CD8-positive, alpha-beta memory T cell (primary cell): ENCODE measurements around the gene PNMA8A. TPM values are rescaled to one million over a fixed set of nuclear protein-coding genes. Genes with fewer than 3 reads are reported as not detected.
"Not testable (repeated sequence)": the region's sequence is repeated elsewhere in the genome, so short reads cannot be mapped to it uniquely, and the experiment has no call there.

Source experiments
- CTCF ChIA-PET: fragments of 350-600 bp; sonication (Branson Sonifier 250); formaldehyde crosslinking; loops from one replicate; lab custom pipeline; 2021; ENCODE audit warnings: antibody characterized with exemption; lab: Charles Lee
- POLR2A ChIA-PET: fragments of 350-600 bp; sonication (Branson Sonifier 250); formaldehyde crosslinking; loops from one replicate; lab custom pipeline; 2021; ENCODE audit warnings: antibody characterized with exemption; lab: Charles Lee
- DNase-seq, 5 donors: peaks; one replicate each; pipeline versions ENCODE4 v3.0.0 to v3.0.0-alpha.2; 2020 to 2022; ENCODE audit warnings: mixed read lengths in 1 of 5
- H3K27ac ChIP-seq: one replicate; pipeline ENCODE4 v1.7.0; 2013; ENCODE audit warnings: low read depth, mild to moderate bottlenecking, low read length, moderate library complexity
- H3K27me3 ChIP-seq: 2 replicates; pipeline ENCODE4 v1.7.0; 2013; ENCODE audit warnings: low read length, mild to moderate bottlenecking; ENCODE audit not compliant: insufficient read depth, poor library complexity, severe bottlenecking
- H3K36me3 ChIP-seq: 2 replicates; pipeline ENCODE4 v1.7.0; 2013; ENCODE audit warnings: mild to moderate bottlenecking, low read length, moderate library complexity; ENCODE audit not compliant: insufficient read depth
- H3K4me1 ChIP-seq: 2 replicates; pipeline ENCODE4 v1.7.0; 2013; ENCODE audit warnings: mild to moderate bottlenecking, low read length, moderate library complexity; ENCODE audit not compliant: insufficient read depth
- H3K4me3 ChIP-seq: 2 replicates; pipeline ENCODE4 v1.7.0; 2013; ENCODE audit warnings: mild to moderate bottlenecking, low read length
- H3K9me3 ChIP-seq: 2 replicates; pipeline ENCODE4 v1.7.0; 2013; ENCODE audit warnings: mild to moderate bottlenecking, low read length
- H3K27ac Mint-ChIP-seq, 8 donors: one replicate each; pipeline ENCODE4 v1.8.0; 2020 to 2021; ENCODE audit warnings: mixed read lengths in 8 of 8, mild to moderate bottlenecking in 6 of 8, inconsistent platforms in 3 of 8, moderate library complexity in 3 of 8
- H3K27me3 Mint-ChIP-seq, 2 donors: one replicate each; pipeline ENCODE4 v1.8.0; 2020 to 2021; ENCODE audit warnings: mixed read lengths in 2 of 2, mild to moderate bottlenecking in 1 of 2, moderate library complexity in 1 of 2
- H3K36me3 Mint-ChIP-seq, 3 donors: one replicate each; pipeline ENCODE4 v1.8.0; 2020 to 2021; ENCODE audit warnings: mixed read lengths in 3 of 3, inconsistent platforms in 1 of 3, mild to moderate bottlenecking in 1 of 3
- H3K4me1 Mint-ChIP-seq, 3 donors: one replicate each; pipeline ENCODE4 v1.8.0; 2020 to 2021; ENCODE audit warnings: mixed read lengths in 3 of 3, inconsistent platforms in 1 of 3, mild to moderate bottlenecking in 1 of 3
- H3K4me3 Mint-ChIP-seq, 7 donors: one replicate each; pipeline ENCODE4 v1.8.0; 2020 to 2021; ENCODE audit warnings: mixed read lengths in 7 of 7, mild to moderate bottlenecking in 6 of 7, moderate library complexity in 4 of 7, inconsistent platforms in 2 of 7
- H3K9me3 Mint-ChIP-seq, 5 donors: one replicate each; pipeline ENCODE4 v1.8.0; 2020 to 2022; ENCODE audit warnings: mixed read lengths in 5 of 5, mild to moderate bottlenecking in 3 of 5, moderate library complexity in 2 of 5, inconsistent platforms in 1 of 5
- polyA plus RNA-seq: library from polyadenylated mRNA; unstranded; fragments of 300-500 nt; fragmentation: Illumina TruSeq; gene quantifications from one replicate; pipeline ENCODE4 v1.2.3, GENCODE V29; 2021
- total RNA-seq, 2 experiments: library from RNA; stranded (reverse); gene quantifications; one replicate each; pipeline ENCODE4 v1.2.3, GENCODE V29; 2021

Gene PNMA8A
- total and polyA plus RNA-seq, 3 experiments from 2014 or later = 0.49 to 0.61 TPM; not detected in 1

DNA sequence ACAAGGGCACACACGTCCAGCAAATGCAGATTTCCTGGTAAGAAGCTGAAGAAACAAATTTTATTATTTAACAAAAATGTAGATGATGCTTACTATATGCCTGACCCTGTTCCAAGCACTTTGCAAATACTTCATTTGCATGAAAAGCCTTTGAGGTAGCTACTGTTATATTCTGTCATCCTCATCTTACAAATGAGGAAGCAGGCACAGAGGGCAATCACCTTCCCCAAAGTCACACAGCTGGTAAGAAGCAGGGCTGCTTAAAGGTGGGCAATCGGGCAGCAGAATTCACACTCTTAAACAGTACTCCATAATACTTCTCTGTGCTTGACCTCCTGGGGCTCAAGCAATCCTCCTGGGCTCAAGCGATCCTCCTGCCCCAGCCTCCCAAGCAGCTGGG is 24.4 kb downstream of the PNMA8A start:
- Histone ChIP-seq H3K9me3 (no peaks in the 10 kb centered on the region), H3K4me3 (no peak overlapping the region), H3K36me3 (no peaks in the 10 kb centered on the region), H3K4me1 (no peaks in the 10 kb centered on the region), H3K27ac (no peak overlapping the region), H3K27me3 (no peaks in the 10 kb centered on the region)
- Mint-ChIP-seq H3K27ac (no peak overlapping the region), H3K9me3 (peaks cover 8% of the 10 kb centered on the region in 5 donors), H3K4me1 (peaks cover 0 to 6% (median 5%) of the 10 kb centered on the region in 3 donors), H3K4me3 (no peak overlapping the region), H3K27me3 (peaks cover 21 to 32% of the 10 kb centered on the region in 2 donors), H3K36me3 (peaks cover 0 to 6% (median 0%) of the 10 kb centered on the region in 3 donors)
- DNase-seq = no peak
- ChIA-PET POLR2A (no interaction called here), CTCF (no interaction called here)

DNA sequence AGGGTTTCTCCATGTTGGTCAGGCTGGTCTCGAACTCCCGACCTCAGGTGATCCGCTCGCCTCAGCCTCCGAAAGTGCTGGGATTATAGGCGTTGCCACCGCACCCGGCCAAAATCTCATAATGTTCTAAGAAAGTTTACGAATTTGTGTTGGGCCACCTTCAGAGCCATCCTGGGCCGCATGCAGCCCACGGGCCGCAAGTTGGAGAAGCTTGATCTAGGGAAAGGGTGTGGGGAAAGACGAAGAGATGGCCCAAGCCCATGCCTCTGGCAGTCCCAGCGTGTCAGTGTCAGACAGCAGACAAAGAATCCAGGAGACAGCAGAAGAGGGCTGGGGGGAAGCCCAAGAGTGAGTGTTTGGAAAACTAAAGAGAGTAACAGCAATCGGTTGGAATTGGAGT is 25.3 kb downstream of the PNMA8A start:
- CTCF ChIA-PET = no interaction called here

GRCh38 chr19:46442808-46443450 is 28.4 kb downstream of the PNMA8A start:
- H3K4me3 ChIP-seq = no peak overlapping the region
- Mint-ChIP-seq H3K27ac (no peak overlapping the region), H3K4me3 (no peak overlapping the region), H3K4me1 (peaks cover 0 to 6% (median 5%) of the 10 kb centered on the region in 3 donors), H3K36me3 (no peaks in the 10 kb centered on the region), H3K9me3 (no peaks in the 10 kb centered on the region), H3K27me3 (peaks cover 13 to 15% of the 10 kb centered on the region in 2 donors)
- DNase-seq = no peak
- ChIA-PET CTCF (no interaction called here), POLR2A (no interaction called here)
- no peaks in the 10 kb centered on the region for H3K4me1 ChIP-seq
- no peaks in the 10 kb centered on the region for H3K36me3 ChIP-seq
- no peak overlapping the region for H3K27ac ChIP-seq
- H3K27me3 ChIP-seq = no peaks in the 10 kb centered on the region
- H3K9me3 ChIP-seq = no peaks in the 10 kb centered on the region

More for the DNA sequence above, 25.3 kb downstream of the PNMA8A start:
- Mint-ChIP-seq H3K9me3 (peaks cover 8% of the 10 kb centered on the region in 5 donors), H3K4me1 (peaks cover 0 to 6% (median 5%) of the 10 kb centered on the region in 3 donors), H3K27ac (no peak overlapping the region), H3K4me3 (no peak overlapping the region), H3K27me3 (peaks cover 18 to 27% of the 10 kb centered on the region in 2 donors), H3K36me3 (peaks cover 0 to 6% (median 0%) of the 10 kb centered on the region in 3 donors)
- DNase-seq = no peak
- Histone ChIP-seq H3K36me3 (no peaks in the 10 kb centered on the region), H3K27me3 (no peaks in the 10 kb centered on the region), H3K27ac (no peak overlapping the region), H3K9me3 (no peaks in the 10 kb centered on the region), H3K4me1 (no peaks in the 10 kb centered on the region), H3K4me3 (no peak overlapping the region)
- POLR2A ChIA-PET = no interaction called here

DNA sequence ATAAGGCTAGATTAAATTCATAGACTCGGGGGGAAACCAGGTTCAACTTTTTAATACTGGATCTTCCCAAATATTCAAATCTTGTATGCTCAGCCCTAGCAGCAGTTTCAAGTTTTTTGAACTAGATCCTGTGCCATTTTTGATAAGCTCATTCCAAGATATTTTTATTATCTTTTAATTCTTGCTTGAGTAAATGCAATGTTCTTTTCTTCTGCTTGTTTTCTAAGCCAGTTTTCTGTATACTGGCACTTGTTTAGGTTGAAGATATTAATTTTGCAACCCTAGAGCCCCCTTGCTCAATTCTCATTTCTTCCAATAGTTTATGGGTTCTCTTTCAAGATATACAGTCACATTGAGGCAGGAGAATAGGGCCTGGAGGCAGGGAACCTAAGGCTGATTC is 29.5 kb downstream of the PNMA8A start:
- peaks cover 9 to 10% of the 10 kb centered on the region in 2 donors for H3K27me3 Mint-ChIP-seq

DNA sequence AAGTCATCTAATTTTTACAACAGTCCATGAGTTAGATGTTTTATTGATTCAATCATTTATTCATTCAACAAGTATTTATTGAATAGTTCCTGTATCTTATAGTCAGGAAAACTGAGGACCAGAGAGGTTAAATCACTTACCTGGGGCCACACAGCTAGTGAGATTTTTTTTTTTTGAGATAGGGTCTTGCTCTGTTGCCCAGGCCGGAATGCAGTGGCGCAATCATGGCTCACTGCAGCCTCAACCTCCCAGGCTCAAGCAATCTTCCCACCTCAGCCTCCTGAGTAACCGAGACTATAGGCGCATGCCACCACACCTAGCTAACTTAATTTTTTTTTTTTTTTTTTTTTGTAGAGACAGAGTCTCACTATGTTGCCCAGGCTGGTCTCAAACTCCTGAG is 35.7 kb downstream of the PNMA8A start:
- H3K9me3 ChIP-seq, H3K4me1 Mint-ChIP-seq, H3K36me3 Mint-ChIP-seq, H3K36me3 ChIP-seq, H3K4me3 Mint-ChIP-seq, H3K9me3 Mint-ChIP-seq, H3K27ac ChIP-seq, DNase-seq, H3K4me1 ChIP-seq, H3K27ac Mint-ChIP-seq, CTCF ChIA-PET, POLR2A ChIA-PET, H3K27me3 ChIP-seq, H3K4me3 ChIP-seq: not testable (repeated sequence)
- H3K27me3 Mint-ChIP-seq = peaks cover 22 to 32% of the 10 kb centered on the region in 2 donors

More for the DNA sequence above, 29.5 kb downstream of the PNMA8A start:
- no peaks in the 10 kb centered on the region for H3K9me3 Mint-ChIP-seq
- DNase-seq = no peak
- ChIA-PET POLR2A (no interaction called here), CTCF (no interaction called here)
- H3K36me3 ChIP-seq = no peaks in the 10 kb centered on the region
- H3K27me3 ChIP-seq = no peaks in the 10 kb centered on the region
- no peaks in the 10 kb centered on the region for H3K9me3 ChIP-seq
- no peak overlapping the region for H3K27ac ChIP-seq
- H3K36me3 Mint-ChIP-seq = no peaks in the 10 kb centered on the region
- no peaks in the 10 kb centered on the region for H3K4me1 ChIP-seq
- H3K27ac Mint-ChIP-seq = peak overlapping the region in 1 of 8 donors; percentile 61
- no peak overlapping the region for H3K4me3 ChIP-seq
- no peak overlapping the region for H3K4me3 Mint-ChIP-seq
- H3K4me1 Mint-ChIP-seq = peaks cover 0 to 6% (median 5%) of the 10 kb centered on the region in 3 donors

- H3K27me3 ChIP-seq = peaks cover 4% of the 10 kb centered on the region
- H3K9me3 Mint-ChIP-seq = peaks cover 0 to 1% (median 0%) of the 10 kb centered on the region in 5 donors
- no peaks in the 10 kb centered on the region for H3K4me1 ChIP-seq
- CTCF ChIA-PET = no interaction called here
- no peak overlapping the region for H3K4me3 ChIP-seq
- no peaks in the 10 kb centered on the region for H3K9me3 ChIP-seq
- no peak overlapping the region for H3K27ac Mint-ChIP-seq
- peaks cover 24 to 38% of the 10 kb centered on the region in 2 donors for H3K27me3 Mint-ChIP-seq
- no peak for DNase-seq
- no peak overlapping the region for H3K4me3 Mint-ChIP-seq
- H3K4me1 Mint-ChIP-seq = peaks cover 0 to under 1% (median 0%) of the 10 kb centered on the region in 3 donors
- H3K36me3 ChIP-seq = no peaks in the 10 kb centered on the region
- H3K27ac ChIP-seq = no peak overlapping the region
- no peaks in the 10 kb centered on the region for H3K36me3 Mint-ChIP-seq
- POLR2A ChIA-PET = no interaction called here
Measured at GRCh38 chr19:46435009-46435408, 36.4 kb downstream of the PNMA8A start.

DNA sequence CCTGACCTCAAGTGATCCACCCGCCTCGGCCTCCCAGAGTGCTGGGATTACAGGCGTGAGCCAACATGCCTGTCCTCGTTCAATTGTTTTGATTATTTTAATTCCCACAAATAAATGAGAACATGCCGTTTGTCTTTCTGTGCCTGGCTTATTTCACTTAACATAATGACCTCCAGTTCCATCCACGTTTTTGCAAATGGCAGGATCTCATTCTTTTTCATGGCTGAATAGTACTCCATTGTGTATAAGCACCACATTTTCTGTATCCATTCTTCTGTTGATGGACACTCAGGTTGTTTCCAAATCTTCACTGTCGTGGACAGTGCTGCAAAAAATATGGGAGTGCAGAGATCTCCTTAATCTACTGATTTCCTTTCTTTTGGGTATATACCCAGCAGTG is 37.9 kb downstream of the PNMA8A start:
- H3K36me3 Mint-ChIP-seq, H3K36me3 ChIP-seq, H3K9me3 Mint-ChIP-seq, DNase-seq, H3K27ac Mint-ChIP-seq, H3K4me3 ChIP-seq, CTCF ChIA-PET, H3K4me3 Mint-ChIP-seq, H3K27me3 ChIP-seq, H3K9me3 ChIP-seq, H3K4me1 ChIP-seq, H3K27ac ChIP-seq, POLR2A ChIA-PET: not testable (repeated sequence)
- Mint-ChIP-seq H3K4me1 (peaks cover 10 to 11% (median 10%) of the 10 kb centered on the region in 3 donors), H3K27me3 (peaks cover 38 to 50% of the 10 kb centered on the region in 2 donors)

- H3K4me3 ChIP-seq = no peak overlapping the region
- ChIA-PET POLR2A (no interaction called here), CTCF (no interaction called here)
- peaks cover 12% of the 10 kb centered on the region for H3K4me1 ChIP-seq
- H3K9me3 Mint-ChIP-seq = peaks cover 0 to 1% (median 0%) of the 10 kb centered on the region in 5 donors
- no peaks in the 10 kb centered on the region for H3K36me3 Mint-ChIP-seq
- no peaks in the 10 kb centered on the region for H3K36me3 ChIP-seq
- no peak overlapping the region for H3K4me3 Mint-ChIP-seq
- no peak overlapping the region for H3K27ac Mint-ChIP-seq
- no peak for DNase-seq
- peaks cover 21% of the 10 kb centered on the region for H3K27me3 ChIP-seq
- H3K9me3 ChIP-seq = no peaks in the 10 kb centered on the region
- H3K27me3 Mint-ChIP-seq = peaks cover 46 to 66% of the 10 kb centered on the region in 2 donors
- H3K27ac ChIP-seq = no peak overlapping the region
- peaks cover 18 to 25% (median 24%) of the 10 kb centered on the region in 3 donors for H3K4me1 Mint-ChIP-seq
Measured at GRCh38 chr19:46431824-46432223, 39.5 kb downstream of the PNMA8A start.
